ENCODE data around the gene CASKIN1.

DNA sequence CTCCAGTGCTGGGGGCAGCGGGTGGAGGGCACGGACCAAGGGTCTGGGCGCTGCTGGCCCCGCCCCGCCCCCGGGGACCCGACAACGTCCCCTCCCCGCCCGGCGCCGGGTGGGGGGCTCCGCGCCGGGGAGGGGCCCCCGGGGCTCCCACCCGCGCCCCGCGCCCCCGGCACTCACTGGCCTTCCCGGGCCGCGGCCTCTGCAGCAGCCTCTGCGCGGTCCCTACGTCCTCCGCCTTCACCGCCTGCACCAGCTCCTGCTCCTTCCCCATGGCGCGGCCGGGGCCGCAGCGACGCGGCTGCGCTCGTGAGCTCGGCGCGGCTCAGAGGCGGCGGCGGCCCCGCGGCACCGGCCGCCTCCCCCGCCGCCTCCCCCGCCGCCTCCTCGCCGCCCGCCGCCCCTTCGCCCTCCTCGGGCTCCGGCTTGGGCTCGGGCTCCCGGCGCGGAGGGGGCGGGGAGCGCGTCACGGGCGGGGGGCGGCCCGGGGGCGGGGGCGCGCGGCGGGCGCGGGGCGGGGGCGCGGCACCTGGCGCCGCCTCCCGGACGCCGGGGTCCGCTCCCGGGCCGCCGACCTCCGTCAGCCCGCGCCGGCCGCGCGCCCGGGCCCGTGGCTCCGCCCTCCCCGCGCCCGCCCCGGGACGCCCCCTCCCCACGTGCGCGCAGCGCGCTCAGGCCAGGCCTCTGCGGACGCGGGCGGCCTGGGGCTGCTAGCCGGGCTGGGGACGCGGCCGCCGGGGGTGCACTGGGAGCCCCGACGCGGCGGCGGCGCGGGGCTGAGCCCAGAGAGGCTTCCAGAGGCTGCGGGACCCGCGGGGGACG is at the start of gene CASKIN1:
- TF ChIP-seq CTCF (IDR thresholded peaks at IDR 0.05) = no peak
- TF ChIP-seq POLR2AphosphoS5 (IDR thresholded peaks at IDR 0.05) = no peak
- no peak for TF ChIP-seq POLR2A (IDR thresholded peaks at IDR 0.05)
